SH-SY5Y (cell line): Measurements from ENCODE around the gene JOSD2.

Experiments
- GATA2 ChIP-seq: IDR thresholded peaks from 2 replicates; pipeline ENCODE4 v1.6.1; 2011; ENCODE audit warnings: mild to moderate bottlenecking, low read depth, low read length
- GATA3 ChIP-seq: IDR thresholded peaks from 2 replicates; pipeline ENCODE4 v1.6.1; 2011; ENCODE audit warnings: low read depth, mild to moderate bottlenecking, low read length, moderate library complexity

The JOSD2 gene

GRCh38 chr19:50465986-50466705 lies 44.8 kb downstream of the JOSD2 start:
- TF ChIP-seq GATA3: no peak
- TF ChIP-seq GATA2: no peak

- TF ChIP-seq GATA3: no peak
Observed at GRCh38 chr19:50465000-50465399, 46.0 kb downstream of the JOSD2 start.

- TF ChIP-seq GATA3: no peak
- TF ChIP-seq GATA2: no peak
Observed at GRCh38 chr19:50464348-50464747, 46.6 kb downstream of the JOSD2 start.

GRCh38 chr19:50462970-50463369 lies 48.0 kb downstream of the JOSD2 start:
- TF ChIP-seq GATA2 (no peak), GATA3 (no peak)

GRCh38 chr19:50461066-50461875 lies 49.7 kb downstream of the JOSD2 start:
- no peak for TF ChIP-seq GATA2
- TF ChIP-seq GATA3: no peak

- TF ChIP-seq GATA2 (no peak), GATA3 (no peak)
Observed at GRCh38 chr19:50460161-50460765, 50.7 kb downstream of the JOSD2 start.

- no peak for TF ChIP-seq GATA2
- TF ChIP-seq GATA3: no peak
Observed at GRCh38 chr19:50459638-50460037, 51.4 kb downstream of the JOSD2 start.

- TF ChIP-seq GATA2 (no peak), GATA3 (no peak)
Observed at GRCh38 chr19:50459067-50459456, 51.9 kb downstream of the JOSD2 start.

- no peak for TF ChIP-seq GATA3
- TF ChIP-seq GATA2: no peak
Observed at GRCh38 chr19:50458396-50459066, 52.5 kb downstream of the JOSD2 start.

GRCh38 chr19:50457300-50457699 lies 53.7 kb downstream of the JOSD2 start:
- no peak for TF ChIP-seq GATA2
- no peak for TF ChIP-seq GATA3
